IMR-90 (cell line): Measurements from ENCODE around the gene RAN. TPM values are rescaled to one million over a fixed set of nuclear protein-coding genes. Genes with fewer than 3 reads are reported as not detected.

Experiments used
- ATAC-seq: fragments of 200-7000 bp; cut with Tn5 transposase; 2 replicates; pipeline ENCODE4 v1.9.1; 2020; ENCODE audit warnings: low read depth, mild to moderate bottlenecking, moderate library complexity
- BruUV-seq: library from RNA; stranded (reverse); fragments of 400-500 nt; replicated peaks from 2 replicates; lab custom pipeline; 2021; lab: Mats Ljungman, UMichigan
- CTCF ChIA-PET: fragments of 300-600 bp; formaldehyde crosslinking; extraction: SDS; loops from one replicate; lab custom pipeline; 2021; ENCODE audit warnings: antibody characterized with exemption; lab: Yijun Ruan, JAX
- POLR2A ChIA-PET: fragments of 300-600 bp; sonication (Branson Sonifier 250); formaldehyde crosslinking; loops from one replicate; lab custom pipeline; 2022; ENCODE audit warnings: antibody characterized with exemption; ENCODE audit not compliant: unreplicated experiment; lab: Charles Lee
- DNase-seq: peaks from one replicate; pipeline ENCODE4 v3.0.0; 2013
- H2AFZ ChIP-seq: replicated peaks from 2 replicates; pipeline ENCODE3; 2013; ENCODE audit warnings: low read length, mild to moderate bottlenecking; ENCODE audit not compliant: poor library complexity
- H2AK5ac ChIP-seq: 2 replicates; pipeline ENCODE4 v1.6.1; 2013; ENCODE audit warnings: low read depth, low read length, inconsistent platforms
- H2AK9ac ChIP-seq: replicated peaks from 2 replicates; pipeline ENCODE3; 2013; ENCODE audit warnings: mild to moderate bottlenecking, low read depth, low read length, moderate library complexity; ENCODE audit not compliant: poor library complexity
- H2BK120ac ChIP-seq: 2 replicates; pipeline ENCODE4 v1.6.1; 2013; ENCODE audit warnings: low read depth, low read length, inconsistent platforms
- H2BK15ac ChIP-seq: 3 replicates; pipeline ENCODE4 v1.6.1; 2013; ENCODE audit warnings: low read depth, low read length, inconsistent platforms
- H2BK20ac ChIP-seq: 2 replicates; pipeline ENCODE4 v1.6.1; 2013; ENCODE audit warnings: low read depth, mild to moderate bottlenecking, inconsistent platforms, low read length, moderate library complexity
- H2BK5ac ChIP-seq: 2 replicates; pipeline ENCODE4 v1.6.1; 2013; ENCODE audit warnings: mild to moderate bottlenecking, low read depth, low read length, inconsistent platforms; ENCODE audit not compliant: poor library complexity, severe bottlenecking
- H3K14ac ChIP-seq: replicated peaks from 2 replicates; pipeline ENCODE4 v1.6.1; 2013; ENCODE audit warnings: low read depth, low read length, inconsistent platforms
- H3K18ac ChIP-seq: 2 replicates; pipeline ENCODE4 v1.6.1; 2013; ENCODE audit warnings: low read depth, low read length, control low read depth
- H3K23ac ChIP-seq: 2 replicates; pipeline ENCODE4 v1.6.1; 2013; ENCODE audit warnings: low read depth, low read length, inconsistent platforms
- H3K27ac ChIP-seq: 2 replicates; pipeline ENCODE4 v1.5.1; 2013; ENCODE audit warnings: mild to moderate bottlenecking, control low read depth, low read length; ENCODE audit not compliant: insufficient read depth
- H3K27me3 ChIP-seq: 2 replicates; pipeline ENCODE4 v1.6.1; 2013; ENCODE audit warnings: low read length; ENCODE audit not compliant: control insufficient read depth, insufficient read depth
- H3K36me3 ChIP-seq: 2 replicates; pipeline ENCODE4 v1.6.1; 2013; ENCODE audit warnings: low read length, mixed read lengths; ENCODE audit not compliant: control insufficient read depth, insufficient read depth
- H3K4ac ChIP-seq: 2 replicates; pipeline ENCODE4 v1.6.1; 2013; ENCODE audit warnings: low read depth, low read length, inconsistent platforms
- H3K4me1 ChIP-seq: 2 replicates; pipeline ENCODE4 v1.6.1; 2013; ENCODE audit warnings: low read length, mixed read lengths; ENCODE audit not compliant: control insufficient read depth, insufficient read depth
- H3K4me2 ChIP-seq: 2 replicates; pipeline ENCODE4 v1.6.1; 2013; ENCODE audit warnings: low read depth, mild to moderate bottlenecking, control low read depth, low read length, moderate library complexity
- H3K4me3 ChIP-seq: 2 replicates; pipeline ENCODE4 v1.5.1; 2013; ENCODE audit warnings: low read depth, mild to moderate bottlenecking, control low read depth, low read length, moderate library complexity; ENCODE audit not compliant: insufficient read depth
- H3K56ac ChIP-seq: 2 replicates; pipeline ENCODE4 v1.6.1; 2013; ENCODE audit warnings: low read length, inconsistent platforms; ENCODE audit not compliant: insufficient read depth; ENCODE audit errors: extremely low read depth
- H3K79me1 ChIP-seq, 2 experiments: 2 replicates each; pipeline ENCODE4 v1.6.1; 2013; ENCODE audit warnings: low read length in 2 of 2, inconsistent platforms in 1 of 2, low read depth in 1 of 2
- H3K9ac ChIP-seq: 2 replicates; pipeline ENCODE4 v1.6.1; 2013; ENCODE audit warnings: low read depth, low read length, control low read depth
- H3K9me1 ChIP-seq: 2 replicates; pipeline ENCODE4 v1.6.1; 2013; ENCODE audit warnings: low read length, inconsistent platforms; ENCODE audit not compliant: insufficient read depth
- H3K9me3 ChIP-seq: 2 replicates; pipeline ENCODE4 v1.6.1; 2013; ENCODE audit warnings: low read length; ENCODE audit not compliant: control insufficient read depth, insufficient read depth
- H4K20me1 ChIP-seq: 2 replicates; pipeline ENCODE4 v1.6.1; 2013; ENCODE audit warnings: low read length, inconsistent platforms; ENCODE audit not compliant: insufficient read depth
- H4K5ac ChIP-seq: 2 replicates; pipeline ENCODE4 v1.6.1; 2013; ENCODE audit warnings: mild to moderate bottlenecking, low read depth, low read length, control low read depth
- H4K8ac ChIP-seq, 2 experiments: 2 replicates each; pipeline ENCODE4 v1.6.1; 2013; ENCODE audit warnings: low read depth in 2 of 2, low read length in 2 of 2, control low read depth in 1 of 2, inconsistent platforms in 1 of 2
- H4K91ac ChIP-seq: 2 replicates; pipeline ENCODE4 v1.6.1; 2013; ENCODE audit warnings: low read depth, low read length, inconsistent platforms; ENCODE audit not compliant: insufficient read depth
- BHLHE40 ChIP-seq: fragments of 150-350 bp; IDR thresholded peaks from 2 replicates; pipeline ENCODE4 v1.6.1; 2016; ENCODE audit warnings: mild to moderate bottlenecking, low read depth, low read length
- CEBPB ChIP-seq: IDR thresholded peaks from 2 replicates; pipeline ENCODE4 v1.6.1; 2012; ENCODE audit warnings: low read depth, low read length, improper control_type of control experiment
- CHD1 ChIP-seq: IDR thresholded peaks from 2 replicates; pipeline ENCODE4 v1.6.1; 2012; ENCODE audit warnings: low read depth, low read length, improper control_type of control experiment
- FOS ChIP-seq: fragments of 150-350 bp; IDR thresholded peaks from 2 replicates; pipeline ENCODE4 v1.6.1; 2016; ENCODE audit warnings: low read depth, low read length
- MAFK ChIP-seq: IDR thresholded peaks from 2 replicates; pipeline ENCODE4 v1.6.1; 2012; ENCODE audit warnings: low read depth, low read length, improper control_type of control experiment
- MAZ ChIP-seq: IDR thresholded peaks from 2 replicates; pipeline ENCODE4 v1.6.1; 2012; ENCODE audit warnings: low read depth, mild to moderate bottlenecking, low read length, improper control_type of control experiment, moderate library complexity, borderline replicate concordance
- MXI1 ChIP-seq: IDR thresholded peaks from 2 replicates; pipeline ENCODE4 v1.6.1; 2012; ENCODE audit warnings: low read depth, mild to moderate bottlenecking, low read length, moderate library complexity, borderline replicate concordance
- NFE2L2 ChIP-seq: fragments of 150-350 bp; IDR thresholded peaks from 2 replicates; pipeline ENCODE4 v1.6.1; 2016; ENCODE audit warnings: low read depth, mild to moderate bottlenecking, low read length
- POLR2A ChIP-seq: IDR thresholded peaks from 2 replicates; pipeline ENCODE4 v1.6.1; 2012; ENCODE audit warnings: mild to moderate bottlenecking, low read depth, low read length
- RAD21 ChIP-seq: IDR thresholded peaks from 2 replicates; pipeline ENCODE4 v1.6.1; 2012; ENCODE audit warnings: low read length, improper control_type of control experiment
- RCOR1 ChIP-seq: IDR thresholded peaks from 2 replicates; pipeline ENCODE4 v1.6.1; 2012; ENCODE audit warnings: mild to moderate bottlenecking, low read length, improper control_type of control experiment; ENCODE audit not compliant: insufficient replicate concordance
- RFX5 ChIP-seq: IDR thresholded peaks from 2 replicates; pipeline ENCODE4 v1.8.0; 2012; ENCODE audit warnings: low read depth, mild to moderate bottlenecking, low read length, moderate library complexity
- SMC3 ChIP-seq: fragments of 150-350 bp; IDR thresholded peaks from 2 replicates; pipeline ENCODE4 v1.6.1; 2016; ENCODE audit warnings: low read depth, mild to moderate bottlenecking, antibody characterized with exemption, low read length, moderate library complexity
- WGBS, 2 experiments: methylation state at CpG; one replicate each; pipeline versions ENCODE4 v1.1.5 to v1.1.7; 2013; ENCODE audit warnings: missing lambda C conversion rate in 2 of 2; ENCODE audit not compliant: insufficient read length in 1 of 2; ENCODE audit errors: extremely low coverage in 2 of 2; 5-methylcytosine and 5-hydroxymethylcytosine counted together
- dilution Hi-C: fragments of 300-500 bp; cut with HindIII; formaldehyde crosslinking; loops from one replicate; pipeline ENCODE4 v1.14.3; 2018; ENCODE audit warnings: low sequenced_read_pairs; ENCODE audit not compliant: unreplicated experiment
- in situ Hi-C: fragments of 300-500 bp; cut with MboI; formaldehyde crosslinking; loops from 3 replicates; pipeline ENCODE4 v1.14.3; 2019; ENCODE audit warnings: low sequenced_read_pairs, inconsistent platforms, mixed read lengths
- intact Hi-C: fragments of 100-400 bp; cut with micrococcal nuclease; formaldehyde crosslinking; loops from 2 replicates; pipeline ENCODE4 v1.10.0; 2022
- polyA plus RNA-seq, 3 experiments: library from polyadenylated mRNA; depleted of rRNA; stranded (reverse); fragments of >200 nt; gene quantifications; 2 replicates each; pipeline ENCODE4 v1.2.3, GENCODE V29; 2012; ENCODE audit warnings: low replicate concordance in 1 of 3
- total RNA-seq: library from RNA; depleted of rRNA; stranded (reverse); fragments of >200 nt; gene quantifications from 2 replicates; pipeline ENCODE4 v1.2.3, GENCODE V29; 2012
- TF ChIP-seq, protein P1 (sequence below): fragments of 150-350 bp; IDR thresholded peaks from 2 replicates; pipeline ENCODE4 v1.6.1; 2016; ENCODE audit warnings: low read depth, mild to moderate bottlenecking, low read length, moderate library complexity, borderline replicate concordance
- TF ChIP-seq, protein P2 (sequence below): conservative IDR thresholded peaks from 2 replicates; pipeline ENCODE4 v1.5.1; 2012; ENCODE audit warnings: mild to moderate bottlenecking, low read depth, low read length, improper control_type of control experiment
- TF ChIP-seq, protein P3 (sequence below): fragments of 150-350 bp; IDR thresholded peaks from 2 replicates; pipeline ENCODE4 v1.6.1; 2017; ENCODE audit warnings: mild to moderate bottlenecking, antibody characterized with exemption, low read length, low read depth

The RAN gene
- total and polyA plus RNA-seq, 2 of the 4 experiments (the other 2 are of a cell fraction), result 910 to 984 TPM

DNA sequence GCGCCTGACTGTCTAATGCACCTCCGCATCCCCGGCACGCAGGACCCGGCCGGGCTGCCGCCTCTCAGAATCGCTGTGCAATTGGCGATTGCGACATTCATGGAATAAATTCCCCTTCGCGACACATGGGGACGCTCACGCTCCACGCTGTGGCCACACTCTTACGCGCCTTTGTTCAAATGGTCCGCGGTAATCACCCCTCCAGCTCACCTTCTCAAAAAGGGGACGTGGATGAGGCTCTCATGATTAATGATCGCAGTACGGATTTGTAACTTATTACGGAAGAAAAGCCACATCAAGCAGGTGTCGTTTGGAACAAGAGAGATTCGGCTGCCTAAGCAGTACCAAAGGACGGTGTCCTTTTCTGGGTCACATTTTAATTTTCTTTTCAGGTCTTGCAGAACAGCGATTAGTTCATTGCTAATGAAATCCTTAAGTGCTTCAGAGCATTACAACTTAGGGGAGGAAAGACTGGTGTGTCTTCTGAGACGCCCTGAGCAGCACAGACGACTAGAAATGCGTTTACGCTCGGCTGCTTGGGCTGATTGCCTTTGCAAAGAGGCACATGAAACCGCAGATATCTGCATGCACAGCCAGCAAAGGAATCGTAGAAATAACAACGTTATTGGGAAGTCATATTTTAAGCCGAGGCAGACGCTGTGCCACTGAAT is 44.5 kb downstream of the RAN start:
- Histone ChIP-seq H4K20me1 (no peaks in the 10 kb centered on the region), H3K56ac (no peak overlapping the region), H3K18ac (no peak overlapping the region), H3K9me3 (no peaks in the 10 kb centered on the region), H4K91ac (no peak overlapping the region), H2BK120ac (no peak overlapping the region), H3K9ac (no peak overlapping the region), H3K79me1 (no peaks in the 10 kb centered on the region), H2BK15ac (no peak overlapping the region), H4K5ac (no peak overlapping the region), H3K4me2 (peak overlapping the region; percentile 62), H2BK20ac (no peak overlapping the region), H3K9me1 (no peaks in the 10 kb centered on the region), H2AK5ac (no peak overlapping the region), H3K4ac (no peak overlapping the region), H2AK9ac (no peak overlapping the region), H3K27ac (no peak overlapping the region), H3K27me3 (peaks cover 3% of the 10 kb centered on the region), H2BK5ac (no peak overlapping the region), H3K14ac (no peak overlapping the region), H3K4me3 (no peak overlapping the region), H3K23ac (no peak overlapping the region; the same call in 1 of the 2 replicates), H3K36me3 (no peaks in the 10 kb centered on the region), H2AFZ (peak overlapping the region; percentile 49), H3K4me1 (0 out of 2 replicates have a peak, but pooled peaks cover 1% of the 10 kb centered on the region), H4K8ac (no peak overlapping the region)
- ATAC-seq, result peak; percentile 79
- WGBS, 2 experiments, result 5% methylated on average over 21 of the region's 37 CpGs; no CpG with 5 or more reads in 1 of the 2 experiments
- POLR2A ChIA-PET, result no interaction called here
- dilution Hi-C loops (no loop called here), intact Hi-C loops (loop anchor here (1.0 to 5.0 kb wide), 3 partner anchors 794 to 912 kb away; partner anchors contain the start of gene MMP17), in situ Hi-C loops (no loop called here)
- CTCF ChIA-PET, result no interaction called here
- DNase-seq, result peak; percentile 28
- TF ChIP-seq, protein P1, sequence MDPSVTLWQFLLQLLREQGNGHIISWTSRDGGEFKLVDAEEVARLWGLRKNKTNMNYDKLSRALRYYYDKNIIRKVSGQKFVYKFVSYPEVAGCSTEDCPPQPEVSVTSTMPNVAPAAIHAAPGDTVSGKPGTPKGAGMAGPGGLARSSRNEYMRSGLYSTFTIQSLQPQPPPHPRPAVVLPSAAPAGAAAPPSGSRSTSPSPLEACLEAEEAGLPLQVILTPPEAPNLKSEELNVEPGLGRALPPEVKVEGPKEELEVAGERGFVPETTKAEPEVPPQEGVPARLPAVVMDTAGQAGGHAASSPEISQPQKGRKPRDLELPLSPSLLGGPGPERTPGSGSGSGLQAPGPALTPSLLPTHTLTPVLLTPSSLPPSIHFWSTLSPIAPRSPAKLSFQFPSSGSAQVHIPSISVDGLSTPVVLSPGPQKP, result no peak
- TF ChIP-seq RAD21 (peak; percentile 80), RFX5 (no peak), MAZ (no peak), POLR2A (no peak), MXI1 (no peak), CEBPB (peak; percentile 95), NFE2L2 (no peak), SMC3 (peak; percentile 52), RCOR1 (no peak), MAFK (no peak), CHD1 (no peak), FOS (no peak), BHLHE40 (no peak)
- TF ChIP-seq, protein P2, sequence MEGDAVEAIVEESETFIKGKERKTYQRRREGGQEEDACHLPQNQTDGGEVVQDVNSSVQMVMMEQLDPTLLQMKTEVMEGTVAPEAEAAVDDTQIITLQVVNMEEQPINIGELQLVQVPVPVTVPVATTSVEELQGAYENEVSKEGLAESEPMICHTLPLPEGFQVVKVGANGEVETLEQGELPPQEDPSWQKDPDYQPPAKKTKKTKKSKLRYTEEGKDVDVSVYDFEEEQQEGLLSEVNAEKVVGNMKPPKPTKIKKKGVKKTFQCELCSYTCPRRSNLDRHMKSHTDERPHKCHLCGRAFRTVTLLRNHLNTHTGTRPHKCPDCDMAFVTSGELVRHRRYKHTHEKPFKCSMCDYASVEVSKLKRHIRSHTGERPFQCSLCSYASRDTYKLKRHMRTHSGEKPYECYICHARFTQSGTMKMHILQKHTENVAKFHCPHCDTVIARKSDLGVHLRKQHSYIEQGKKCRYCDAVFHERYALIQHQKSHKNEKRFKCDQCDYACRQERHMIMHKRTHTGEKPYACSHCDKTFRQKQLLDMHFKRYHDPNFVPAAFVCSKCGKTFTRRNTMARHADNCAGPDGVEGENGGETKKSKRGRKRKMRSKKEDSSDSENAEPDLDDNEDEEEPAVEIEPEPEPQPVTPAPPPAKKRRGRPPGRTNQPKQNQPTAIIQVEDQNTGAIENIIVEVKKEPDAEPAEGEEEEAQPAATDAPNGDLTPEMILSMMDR, result peak; percentile 75
- TF ChIP-seq, protein P3, sequence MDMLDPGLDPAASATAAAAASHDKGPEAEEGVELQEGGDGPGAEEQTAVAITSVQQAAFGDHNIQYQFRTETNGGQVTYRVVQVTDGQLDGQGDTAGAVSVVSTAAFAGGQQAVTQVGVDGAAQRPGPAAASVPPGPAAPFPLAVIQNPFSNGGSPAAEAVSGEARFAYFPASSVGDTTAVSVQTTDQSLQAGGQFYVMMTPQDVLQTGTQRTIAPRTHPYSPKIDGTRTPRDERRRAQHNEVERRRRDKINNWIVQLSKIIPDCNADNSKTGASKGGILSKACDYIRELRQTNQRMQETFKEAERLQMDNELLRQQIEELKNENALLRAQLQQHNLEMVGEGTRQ, result no peak
- BruUV-seq, result no TSS peak
